Astrocyte (in vitro differentiated cells and primary cell): ENCODE measurements around the gene FAM98B. TPM values are rescaled to one million over a fixed set of nuclear protein-coding genes. Genes with fewer than 3 reads are reported as not detected.

ENCODE experiments used
- DNase-seq: peaks from one replicate; pipeline ENCODE4 v3.0.0-alpha.2; 2010; ENCODE audit warnings: low read depth
- FAIRE-seq: peaks from 2 replicates; lab custom pipeline; 2011; peaks lifted over from hg19 to GRCh38; lab: Jason Lieb, UNC
- H2AFZ ChIP-seq: 2 replicates; pipeline ENCODE4 v1.6.0; 2012; ENCODE audit warnings: low read depth, low read length, inconsistent platforms
- H3K27ac ChIP-seq: 2 replicates; pipeline ENCODE4 v1.5.1; 2011; ENCODE audit warnings: low read depth, low read length, inconsistent platforms
- H3K27me3 ChIP-seq: 2 replicates; pipeline ENCODE4 v1.6.0; 2011; ENCODE audit warnings: low read length, inconsistent platforms; ENCODE audit not compliant: insufficient read depth
- H3K36me3 ChIP-seq: 2 replicates; pipeline ENCODE4 v1.5.1; 2011; ENCODE audit warnings: low read length, inconsistent platforms; ENCODE audit not compliant: insufficient read depth
- H3K4me1 ChIP-seq: 2 replicates; pipeline ENCODE4 v1.5.1; 2011; ENCODE audit warnings: low read length, inconsistent platforms; ENCODE audit not compliant: insufficient read depth
- H3K4me2 ChIP-seq: 2 replicates; pipeline ENCODE4 v1.6.0; 2012; ENCODE audit warnings: low read length, inconsistent platforms
- H3K4me3 ChIP-seq: 2 replicates; pipeline ENCODE4 v1.5.1; 2011; ENCODE audit warnings: low read depth, mild to moderate bottlenecking, low read length, inconsistent platforms; ENCODE audit not compliant: insufficient read depth
- H3K79me2 ChIP-seq: 2 replicates; pipeline ENCODE4 v1.6.0; 2012; ENCODE audit warnings: mild to moderate bottlenecking, low read length, inconsistent platforms; ENCODE audit not compliant: insufficient read depth
- H3K9ac ChIP-seq: 2 replicates; pipeline ENCODE4 v1.6.0; 2012; ENCODE audit warnings: mild to moderate bottlenecking, low read length, inconsistent platforms
- H3K9me3 ChIP-seq: 2 replicates; pipeline ENCODE4 v1.5.1; 2012; ENCODE audit warnings: low read depth, mild to moderate bottlenecking, low read length, inconsistent platforms; ENCODE audit not compliant: insufficient read depth
- H4K20me1 ChIP-seq: 2 replicates; pipeline ENCODE4 v1.6.0; 2012; ENCODE audit warnings: low read length, inconsistent platforms; ENCODE audit not compliant: insufficient read depth
- H3K27ac Mint-ChIP-seq: one replicate; pipeline ENCODE4 v1.8.0; 2021; ENCODE audit warnings: mild to moderate bottlenecking, mixed read lengths; ENCODE audit not compliant: unreplicated experiment
- H3K27me3 Mint-ChIP-seq: one replicate; pipeline ENCODE4 v1.8.0; 2021; ENCODE audit warnings: low read depth, mixed read lengths; ENCODE audit not compliant: unreplicated experiment
- H3K36me3 Mint-ChIP-seq: one replicate; pipeline ENCODE4 v1.8.0; 2021; ENCODE audit warnings: low read depth, mixed read lengths; ENCODE audit not compliant: unreplicated experiment
- H3K4me1 Mint-ChIP-seq: one replicate; pipeline ENCODE4 v1.8.0; 2021; ENCODE audit warnings: low read depth, mixed read lengths; ENCODE audit not compliant: unreplicated experiment
- H3K4me3 Mint-ChIP-seq: one replicate; pipeline ENCODE4 v1.8.0; 2021; ENCODE audit warnings: mild to moderate bottlenecking, moderate library complexity, mixed read lengths; ENCODE audit not compliant: unreplicated experiment
- H3K9me3 Mint-ChIP-seq: one replicate; pipeline ENCODE4 v1.8.0; 2021; ENCODE audit warnings: mild to moderate bottlenecking, mixed read lengths; ENCODE audit not compliant: unreplicated experiment
- EZH2 ChIP-seq: IDR thresholded peaks from 2 replicates; pipeline ENCODE4 v1.6.1; 2012; ENCODE audit warnings: mild to moderate bottlenecking, low read length, inconsistent platforms; ENCODE audit not compliant: insufficient read depth
- total RNA-seq: library from RNA; stranded (reverse); gene quantifications from 2 replicates; pipeline ENCODE4 v1.2.1, GENCODE V29; 2021
- TF ChIP-seq, protein P1 (sequence below): IDR thresholded peaks from 2 replicates; pipeline ENCODE4 v1.5.1; 2011; ENCODE audit warnings: low read depth, mild to moderate bottlenecking, inconsistent platforms, low read length, moderate library complexity; ENCODE audit not compliant: insufficient read depth

Gene FAM98B
- total RNA-seq, 1 donor from 2014 or later = 21.6 TPM

DNA sequence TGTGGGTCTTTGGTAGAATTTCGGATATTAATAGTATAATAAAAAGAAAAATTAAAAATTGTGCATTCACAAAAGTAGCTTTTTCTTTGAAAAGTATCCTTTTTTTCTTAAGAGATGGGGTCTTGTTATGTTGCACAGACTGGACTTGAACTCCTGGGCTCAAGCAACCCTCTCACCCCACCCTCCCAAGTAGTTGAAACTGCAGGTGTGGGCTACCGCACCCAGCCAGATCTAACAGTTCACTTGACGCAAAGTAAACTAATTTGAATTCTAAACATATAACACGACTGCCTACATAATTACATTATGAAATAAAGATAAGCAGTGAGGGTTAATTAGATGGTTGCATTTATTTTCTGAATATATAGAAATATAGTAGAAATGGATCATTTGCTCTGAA lies 10.7 kb downstream of the FAM98B start:
- no peak overlapping the region for H2AFZ ChIP-seq
- no peak overlapping the region for H3K4me3 Mint-ChIP-seq
- no peaks in the 10 kb centered on the region for H3K36me3 ChIP-seq
- H4K20me1 ChIP-seq = peaks cover 30% of the 10 kb centered on the region
- no peak for FAIRE-seq
- H3K36me3 Mint-ChIP-seq = no peaks in the 10 kb centered on the region
- H3K4me1 Mint-ChIP-seq = peaks cover 9% of the 10 kb centered on the region
- no peaks in the 10 kb centered on the region for H3K27me3 Mint-ChIP-seq
- H3K9ac ChIP-seq = no peak overlapping the region
- peaks cover 49% of the 10 kb centered on the region for H3K79me2 ChIP-seq
- H3K4me3 ChIP-seq = no peak overlapping the region
- H3K27ac ChIP-seq = no peak overlapping the region
- no peaks in the 10 kb centered on the region for H3K4me1 ChIP-seq
- no peak for TF ChIP-seq EZH2
- TF ChIP-seq, protein P1, sequence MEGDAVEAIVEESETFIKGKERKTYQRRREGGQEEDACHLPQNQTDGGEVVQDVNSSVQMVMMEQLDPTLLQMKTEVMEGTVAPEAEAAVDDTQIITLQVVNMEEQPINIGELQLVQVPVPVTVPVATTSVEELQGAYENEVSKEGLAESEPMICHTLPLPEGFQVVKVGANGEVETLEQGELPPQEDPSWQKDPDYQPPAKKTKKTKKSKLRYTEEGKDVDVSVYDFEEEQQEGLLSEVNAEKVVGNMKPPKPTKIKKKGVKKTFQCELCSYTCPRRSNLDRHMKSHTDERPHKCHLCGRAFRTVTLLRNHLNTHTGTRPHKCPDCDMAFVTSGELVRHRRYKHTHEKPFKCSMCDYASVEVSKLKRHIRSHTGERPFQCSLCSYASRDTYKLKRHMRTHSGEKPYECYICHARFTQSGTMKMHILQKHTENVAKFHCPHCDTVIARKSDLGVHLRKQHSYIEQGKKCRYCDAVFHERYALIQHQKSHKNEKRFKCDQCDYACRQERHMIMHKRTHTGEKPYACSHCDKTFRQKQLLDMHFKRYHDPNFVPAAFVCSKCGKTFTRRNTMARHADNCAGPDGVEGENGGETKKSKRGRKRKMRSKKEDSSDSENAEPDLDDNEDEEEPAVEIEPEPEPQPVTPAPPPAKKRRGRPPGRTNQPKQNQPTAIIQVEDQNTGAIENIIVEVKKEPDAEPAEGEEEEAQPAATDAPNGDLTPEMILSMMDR = no peak
- no peak overlapping the region for H3K27ac Mint-ChIP-seq
- no peak for DNase-seq
- no peak overlapping the region for H3K4me2 ChIP-seq
- no peaks in the 10 kb centered on the region for H3K9me3 Mint-ChIP-seq
- H3K9me3 ChIP-seq = no peaks in the 10 kb centered on the region
- H3K27me3 ChIP-seq = no peaks in the 10 kb centered on the region

DNA sequence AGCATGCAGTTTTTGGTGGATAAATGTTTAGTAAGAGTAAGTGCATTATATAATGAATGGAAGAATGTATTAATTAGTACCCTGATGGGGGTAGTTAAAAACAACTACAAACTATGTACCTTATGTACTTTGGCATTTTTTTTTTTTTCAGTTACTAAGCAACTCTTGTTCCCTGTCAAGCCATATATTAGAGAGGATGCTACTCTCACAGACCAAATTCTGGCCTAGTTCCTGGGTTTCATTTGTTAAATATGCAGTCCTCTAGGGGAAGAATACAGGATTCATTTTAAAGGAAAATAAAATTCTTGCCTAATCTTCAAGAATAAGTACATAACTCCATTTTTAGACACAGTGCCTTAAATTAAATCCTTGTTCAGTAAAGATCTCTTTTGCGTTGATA lies 16.9 kb downstream of the FAM98B start:
- Histone ChIP-seq H3K27ac (no peak overlapping the region), H2AFZ (no peak overlapping the region), H3K27me3 (no peaks in the 10 kb centered on the region), H3K9ac (no peak overlapping the region), H3K9me3 (no peaks in the 10 kb centered on the region), H3K4me3 (no peak overlapping the region), H3K36me3 (peaks cover 6% of the 10 kb centered on the region), H3K4me1 (no peaks in the 10 kb centered on the region), H3K4me2 (no peak overlapping the region), H4K20me1 (no peaks in the 10 kb centered on the region), H3K79me2 (no peaks in the 10 kb centered on the region)
- no peak overlapping the region for H3K27ac Mint-ChIP-seq
- no peaks in the 10 kb centered on the region for H3K9me3 Mint-ChIP-seq
- H3K27me3 Mint-ChIP-seq = no peaks in the 10 kb centered on the region
- no peak overlapping the region for H3K4me3 Mint-ChIP-seq
- H3K36me3 Mint-ChIP-seq = no peaks in the 10 kb centered on the region
- TF ChIP-seq, protein P1 = no peak
- TF ChIP-seq EZH2 = no peak
- FAIRE-seq = no peak
- no peaks in the 10 kb centered on the region for H3K4me1 Mint-ChIP-seq
- DNase-seq = no peak

DNA sequence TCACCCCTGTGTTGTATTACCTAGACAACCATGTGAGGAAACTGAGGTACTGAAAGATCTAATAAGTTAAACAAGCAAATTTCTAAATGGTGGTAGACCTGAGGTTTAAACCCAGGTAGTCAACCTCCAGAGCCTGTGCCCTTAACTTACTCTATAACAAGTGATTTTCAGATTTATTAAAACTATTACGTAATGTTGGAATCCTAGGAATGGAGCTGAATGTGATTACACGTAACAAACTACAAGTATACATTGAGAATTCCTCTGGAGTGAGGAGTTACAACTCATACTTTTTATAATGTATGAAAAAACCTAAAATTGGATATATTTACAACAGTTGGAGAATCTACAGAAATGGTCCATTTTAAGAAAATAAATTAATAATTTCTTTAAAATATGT lies 18.0 kb downstream of the FAM98B start:
- no peaks in the 10 kb centered on the region for H3K36me3 Mint-ChIP-seq
- no peaks in the 10 kb centered on the region for H3K9me3 Mint-ChIP-seq
- FAIRE-seq (peak; percentile 26), DNase-seq (no peak)
- Histone ChIP-seq H3K27me3 (no peaks in the 10 kb centered on the region), H3K27ac (no peak overlapping the region), H3K4me2 (no peak overlapping the region), H3K79me2 (no peaks in the 10 kb centered on the region), H2AFZ (no peak overlapping the region), H3K4me3 (no peak overlapping the region), H3K36me3 (peaks cover 10% of the 10 kb centered on the region), H3K4me1 (no peaks in the 10 kb centered on the region), H3K9ac (no peak overlapping the region), H4K20me1 (no peaks in the 10 kb centered on the region), H3K9me3 (no peaks in the 10 kb centered on the region)
- no peaks in the 10 kb centered on the region for H3K4me1 Mint-ChIP-seq
- TF ChIP-seq, protein P1 = no peak
- TF ChIP-seq EZH2 = no peak
- H3K27me3 Mint-ChIP-seq = no peaks in the 10 kb centered on the region
- H3K4me3 Mint-ChIP-seq = no peak overlapping the region
- H3K27ac Mint-ChIP-seq = no peak overlapping the region
